A549 (cell line): ENCODE measurements around the gene KCNB1. TPM values are rescaled to one million over a fixed set of nuclear protein-coding genes. Genes with fewer than 3 reads are reported as not detected.
A peak's percentile ranks its signal among the peaks of the same experiment; 100 is the strongest.

Source experiments
- ATAC-seq, 2 experiments: fragments of 200-7000 bp in 1 of 2; fragments of >200 bp in 1 of 2; cut with Nextera tagmentation in 1 of 2; cut with Tn5 transposase in 1 of 2; 3 replicates each; pipeline versions ENCODE4 v1.8.0 to v1.9.1; 2018 to 2020; ENCODE audit warnings: mild to moderate bottlenecking in 1 of 2, moderate library complexity in 1 of 2
- CTCF ChIA-PET: fragments of 300-600 bp; sonication (Branson Sonifier 250); formaldehyde crosslinking; extraction: SDS; loops from one replicate; lab custom pipeline; 2021; ENCODE audit warnings: antibody characterized with exemption, inconsistent platforms; lab: Yijun Ruan, JAX
- POLR2A ChIA-PET: fragments of 350-600 bp; formaldehyde crosslinking; extraction: SDS; loops from one replicate; lab custom pipeline; 2021; ENCODE audit warnings: antibody characterized with exemption, inconsistent platforms; lab: Yijun Ruan, JAX
- DNase-seq, 2 experiments: peaks; one replicate each; pipeline versions ENCODE4 v3.0.0 to v3.0.0-alpha.2; 2011 to 2016; ENCODE audit warnings: low read depth in 1 of 2, low spot score in 1 of 2
- FAIRE-seq: peaks from 2 replicates; lab custom pipeline; 2011; peaks lifted over from hg19 to GRCh38; lab: Jason Lieb, UNC
- H3K27ac ChIP-seq, 2 experiments: fragments of >200 bp; sonication (Bioruptor Twin); formaldehyde crosslinking; 3 replicates each; pipeline ENCODE4 v1.5.1; 2016 to 2017
- H3K4me1 ChIP-seq: fragments of >200 bp; sonication (Bioruptor Twin); formaldehyde crosslinking; 3 replicates; pipeline ENCODE4 v1.6.1; 2016
- H3K4me2 ChIP-seq: fragments of >200 bp; sonication (Bioruptor Twin); formaldehyde crosslinking; 3 replicates; pipeline ENCODE4 v1.6.1; 2016
- H3K4me3 ChIP-seq: fragments of >200 bp; sonication (Bioruptor Twin); formaldehyde crosslinking; 3 replicates; pipeline ENCODE4 v1.5.1; 2016
- H3K9me3 ChIP-seq: fragments of >200 bp; sonication (Bioruptor Twin); formaldehyde crosslinking; 3 replicates; pipeline ENCODE4 v1.6.1; 2016
- ATOH8 ChIP-seq: fragments of 250-450 bp; sonication (Bioruptor Pico); IDR thresholded peaks from 2 replicates; pipeline ENCODE4 v1.5.0; 2020; ENCODE audit warnings: low read depth, mild to moderate bottlenecking, moderate library complexity
- CBX8 ChIP-seq: fragments of 200-600 bp; sonication (generic); IDR thresholded peaks from 2 replicates; pipeline ENCODE4 v1.6.1; 2016
- CHD2 ChIP-seq: fragments of 150-350 bp; IDR thresholded peaks from 2 replicates; pipeline ENCODE4 v1.6.1; 2014; ENCODE audit warnings: low read length; ENCODE audit not compliant: partially characterized antibody
- EHF ChIP-seq: fragments of 250-450 bp; sonication (Bioruptor Pico); IDR thresholded peaks from 2 replicates; pipeline ENCODE4 v1.5.0; 2020; ENCODE audit warnings: mild to moderate bottlenecking
- EHMT2 ChIP-seq: fragments of 200-600 bp; sonication (generic); IDR thresholded peaks from 2 replicates; pipeline ENCODE4 v1.6.1; 2016; ENCODE audit warnings: antibody characterized with exemption, low read depth, mild to moderate bottlenecking, moderate library complexity
- FOSB ChIP-seq: fragments of 250-450 bp; sonication (Bioruptor Pico); IDR thresholded peaks from 2 replicates; pipeline ENCODE4 v1.5.0; 2020; ENCODE audit warnings: mild to moderate bottlenecking, moderate library complexity
- HDAC2 ChIP-seq: fragments of 200-600 bp; sonication (generic); IDR thresholded peaks from 2 replicates; pipeline ENCODE4 v1.6.1; 2016
- HOXB13 ChIP-seq: fragments of 250-450 bp; sonication (Bioruptor Pico); IDR thresholded peaks from 2 replicates; pipeline ENCODE4 v1.5.0; 2020; ENCODE audit warnings: low read depth, mild to moderate bottlenecking, moderate library complexity
- JUN ChIP-seq, 2 experiments: fragments of >200 bp; sonication (Bioruptor Twin); formaldehyde crosslinking; IDR thresholded peaks; 2 replicates in 1 of 2; 3 replicates in 1 of 2; pipeline ENCODE4 v1.6.1; 2016 to 2017
- MYC ChIP-seq: IDR thresholded peaks from 2 replicates; pipeline ENCODE4 v1.6.1; 2012; ENCODE audit warnings: mild to moderate bottlenecking, inconsistent platforms, low read length, improper control_type of control experiment, borderline replicate concordance
- NPAS2 ChIP-seq: fragments of 250-450 bp; sonication (Bioruptor Pico); IDR thresholded peaks from 2 replicates; pipeline ENCODE4 v1.8.0; 2022; ENCODE audit warnings: mild to moderate bottlenecking, moderate library complexity, borderline replicate concordance
- PBX3 ChIP-seq: IDR thresholded peaks from 2 replicates; pipeline ENCODE4 v1.6.1; 2012
- PHF8 ChIP-seq: fragments of 200-600 bp; sonication (generic); IDR thresholded peaks from 2 replicates; pipeline ENCODE4 v1.6.1; 2016; ENCODE audit warnings: low read depth, mild to moderate bottlenecking, antibody characterized with exemption, moderate library complexity, borderline replicate concordance
- POLR2AphosphoS2 ChIP-seq: conservative IDR thresholded peaks from 2 replicates; pipeline ENCODE4 v1.6.1; 2012; ENCODE audit warnings: low read length, improper control_type of control experiment, inconsistent platforms
- RAD21 ChIP-seq, 2 experiments: fragments of >200 bp in 1 of 2; sonication (Bioruptor Twin) in 1 of 2; formaldehyde crosslinking in 1 of 2; IDR thresholded peaks in 1 of 2; conservative IDR thresholded peaks in 1 of 2; 2 replicates in 1 of 2; 3 replicates in 1 of 2; pipeline ENCODE4 v1.6.1; 2012 to 2018; ENCODE audit warnings: inconsistent platforms in 1 of 2
- RARB ChIP-seq: fragments of 250-450 bp; sonication (Bioruptor Pico); IDR thresholded peaks from 2 replicates; pipeline ENCODE4 v1.8.0; 2021; ENCODE audit warnings: mild to moderate bottlenecking, moderate library complexity
- RCOR1 ChIP-seq: fragments of 150-350 bp; IDR thresholded peaks from 2 replicates; pipeline ENCODE4 v1.6.1; 2014; ENCODE audit warnings: antibody characterized with exemption, low read length, low read depth
- SMC3 ChIP-seq: fragments of >200 bp; sonication (Bioruptor Twin); formaldehyde crosslinking; IDR thresholded peaks from 3 replicates; pipeline ENCODE4 v1.6.1; 2018; ENCODE audit warnings: inconsistent platforms
- TP53 ChIP-seq: fragments of 250-450 bp; sonication (Bioruptor Pico); IDR thresholded peaks from 2 replicates; pipeline ENCODE4 v1.5.0; 2021; ENCODE audit warnings: mild to moderate bottlenecking, moderate library complexity
- USF2 ChIP-seq: fragments of 450-650 bp; IDR thresholded peaks from 2 replicates; pipeline ENCODE4 v1.6.1; 2014; ENCODE audit warnings: antibody characterized with exemption
- ZFP36 ChIP-seq: fragments of 450-650 bp; IDR thresholded peaks from 2 replicates; pipeline ENCODE4 v1.6.1; 2014; ENCODE audit warnings: borderline replicate concordance; ENCODE audit not compliant: partially characterized antibody
- WGBS: methylation state at CpG from one replicate; pipeline ENCODE4 v1.1.6; 2017; ENCODE audit errors: missing lambda C conversion rate; 5-methylcytosine and 5-hydroxymethylcytosine counted together
- polyA plus RNA-seq, 4 experiments: library from polyadenylated mRNA; depleted of rRNA in 3 of 4; stranded (reverse); fragments of >200 nt; fragmentation: RNase III in 1 of 4; extraction: RNeasy Plus Mini Kit Qiagen cat#74134 plus additional on column Dnase treatment in 1 of 4; gene quantifications; 2 replicates in 3 of 4; 3 replicates in 1 of 4; pipeline ENCODE4 v1.2.3, GENCODE V29; 2011 to 2017

Gene KCNB1
- polyA plus RNA-seq, 2 of the 4 experiments (the other 2 are of a cell fraction), result 0.12 to 0.28 TPM

GRCh38 chr20:49501917-49502316 is 19.4 kb upstream of the KCNB1 start:
- ATAC-seq (peak in 1 of 2 experiments; percentile 75; a peak in 3 of 6 replicates), FAIRE-seq (no peak), DNase-seq (peak in 1 of 2 experiments; percentile 60)
- no peaks in the 10 kb centered on the region for H3K4me1 ChIP-seq
- WGBS, result 21% methylated on average over 3 of the region's 3 CpGs
- ChIA-PET POLR2A (no interaction called here), CTCF (interaction anchor here (0.9 to 17.6 kb wide), 5 partner anchors 19 to 178 kb away, joined by 3 to 219 read pairs (median 7); partner anchors contain the start of gene KCNB1)
- no peak overlapping the region for H3K4me2 ChIP-seq
- H3K27ac ChIP-seq, result no peak overlapping the region
- no peak overlapping the region for H3K4me3 ChIP-seq
- TF ChIP-seq MYC (no peak), USF2 (peak; percentile 46)
- H3K9me3 ChIP-seq, result no peaks in the 10 kb centered on the region

- FAIRE-seq, result no peak
- Histone ChIP-seq H3K4me3 (no peak overlapping the region), H3K4me2 (no peak overlapping the region), H3K9me3 (no peaks in the 10 kb centered on the region), H3K4me1 (no peaks in the 10 kb centered on the region), H3K27ac (no peak overlapping the region)
- CTCF ChIA-PET, result interaction anchor here (1.4 to 17.6 kb wide), 5 partner anchors 11 to 164 kb away, joined by 3 to 175 read pairs (median 5); partner anchors contain the start of gene KCNB1
- TF ChIP-seq FOSB (CRISPR knock-in tag) (no peak), EHF (CRISPR knock-in tag) (no peak), HDAC2 (no peak), HOXB13 (CRISPR knock-in tag) (no peak), ATOH8 (CRISPR knock-in tag) (no peak), CBX8 (no peak), JUN (IDR thresholded peaks at IDR 0.05) (no peak), SMC3 (no peak), RARB (no peak), CHD2 (no peak), RAD21 (conservative IDR thresholded peaks at IDR 0.05 in 1 of 2, IDR thresholded peaks at IDR 0.05 in 1 of 2) (no peak), PBX3 (no peak), NPAS2 (CRISPR knock-in tag) (no peak), ZFP36 (no peak), RCOR1 (no peak), EHMT2 (no peak), PHF8 (no peak), POLR2AphosphoS2 (no peak), TP53 (CRISPR knock-in tag) (no peak)
- no peak for DNase-seq
- ATAC-seq, result no peak
- 20% methylated on average over 1 of the region's 1 CpG for WGBS
- POLR2A ChIA-PET, result interaction anchor here (0.6 kb wide), 1 partner anchor 9 kb away, joined by 3 read pairs; no protein-coding TSS in a partner anchor
Measured at GRCh38 chr20:49497398-49497669, 14.9 kb upstream of the KCNB1 start.
